Neutrophil (primary cell): ENCODE measurements around the gene SLC36A3.
A peak's percentile ranks its signal among the peaks of the same experiment; 100 is the strongest.

ENCODE experiments used
- H3K27ac ChIP-seq: fragments of 200-600 bp; sonication (generic); 2 replicates; pipeline ENCODE4 v1.5.1; 2016; ENCODE audit warnings: mild to moderate bottlenecking, moderate library complexity
- H3K27me3 ChIP-seq: fragments of 200-600 bp; sonication (generic); 2 replicates; pipeline ENCODE4 v1.6.0; 2016; ENCODE audit warnings: mild to moderate bottlenecking
- H3K36me3 ChIP-seq: fragments of 200-600 bp; sonication (generic); 2 replicates; pipeline ENCODE4 v1.5.1; 2017
- H3K4me1 ChIP-seq, 2 experiments: fragments of 200-600 bp in 1 of 2; sonication (generic) in 1 of 2; 1 replicate in 1 of 2; 2 replicates in 1 of 2; pipeline versions ENCODE4 v1.5.1 to v1.6.1; 2013 to 2016; ENCODE audit warnings: low read depth in 1 of 2, low read length in 1 of 2, mild to moderate bottlenecking in 1 of 2, moderate library complexity in 1 of 2; ENCODE audit not compliant: control insufficient read depth in 1 of 2, insufficient read depth in 1 of 2
- H3K4me3 ChIP-seq, 2 experiments: fragments of 200-600 bp in 1 of 2; sonication (generic) in 1 of 2; 1 replicate in 1 of 2; 2 replicates in 1 of 2; pipeline ENCODE4 v1.5.1; 2013 to 2016; ENCODE audit warnings: low read depth in 1 of 2, low read length in 1 of 2, mild to moderate bottlenecking in 1 of 2, moderate library complexity in 1 of 2
- H3K9me3 ChIP-seq: fragments of 200-600 bp; sonication (generic); 2 replicates; pipeline ENCODE4 v1.5.1; 2016
- TF ChIP-seq, protein P1 (sequence below): fragments of 200-600 bp; sonication (generic); IDR thresholded peaks from 2 replicates; pipeline ENCODE4 v1.5.1; 2016; ENCODE audit warnings: antibody characterized with exemption

SLC36A3 gene

DNA sequence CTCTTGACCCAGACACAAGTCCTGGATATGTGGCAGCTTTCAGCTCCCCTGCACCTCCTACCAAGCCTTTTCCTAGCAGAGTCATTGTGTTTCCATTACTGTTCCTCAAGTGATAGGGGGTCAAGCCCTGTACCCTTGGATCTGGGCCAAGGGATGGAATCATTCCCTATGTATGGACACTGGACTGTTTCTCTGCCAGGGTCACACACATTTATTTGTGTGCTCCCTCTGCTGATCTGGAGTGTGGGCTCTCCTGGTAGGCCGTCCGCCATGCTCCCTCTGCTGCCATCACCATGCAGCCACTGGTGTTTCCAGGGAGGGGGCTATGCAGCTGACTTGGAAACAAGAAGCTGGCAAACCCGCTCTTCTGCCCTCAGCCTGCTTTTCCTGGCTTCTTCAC, 41.0 kb downstream of the SLC36A3 start:
- TF ChIP-seq, protein P1, sequence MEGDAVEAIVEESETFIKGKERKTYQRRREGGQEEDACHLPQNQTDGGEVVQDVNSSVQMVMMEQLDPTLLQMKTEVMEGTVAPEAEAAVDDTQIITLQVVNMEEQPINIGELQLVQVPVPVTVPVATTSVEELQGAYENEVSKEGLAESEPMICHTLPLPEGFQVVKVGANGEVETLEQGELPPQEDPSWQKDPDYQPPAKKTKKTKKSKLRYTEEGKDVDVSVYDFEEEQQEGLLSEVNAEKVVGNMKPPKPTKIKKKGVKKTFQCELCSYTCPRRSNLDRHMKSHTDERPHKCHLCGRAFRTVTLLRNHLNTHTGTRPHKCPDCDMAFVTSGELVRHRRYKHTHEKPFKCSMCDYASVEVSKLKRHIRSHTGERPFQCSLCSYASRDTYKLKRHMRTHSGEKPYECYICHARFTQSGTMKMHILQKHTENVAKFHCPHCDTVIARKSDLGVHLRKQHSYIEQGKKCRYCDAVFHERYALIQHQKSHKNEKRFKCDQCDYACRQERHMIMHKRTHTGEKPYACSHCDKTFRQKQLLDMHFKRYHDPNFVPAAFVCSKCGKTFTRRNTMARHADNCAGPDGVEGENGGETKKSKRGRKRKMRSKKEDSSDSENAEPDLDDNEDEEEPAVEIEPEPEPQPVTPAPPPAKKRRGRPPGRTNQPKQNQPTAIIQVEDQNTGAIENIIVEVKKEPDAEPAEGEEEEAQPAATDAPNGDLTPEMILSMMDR: no peak
- H3K27ac ChIP-seq: no peak overlapping the region
- no peak overlapping the region for H3K4me3 ChIP-seq
- H3K36me3 ChIP-seq: peaks cover 16% of the 10 kb centered on the region
- H3K4me1 ChIP-seq: peaks cover 12 to 13% of the 10 kb centered on the region in 2 experiments
- H3K27me3 ChIP-seq: no peaks in the 10 kb centered on the region
- no peaks in the 10 kb centered on the region for H3K9me3 ChIP-seq

DNA sequence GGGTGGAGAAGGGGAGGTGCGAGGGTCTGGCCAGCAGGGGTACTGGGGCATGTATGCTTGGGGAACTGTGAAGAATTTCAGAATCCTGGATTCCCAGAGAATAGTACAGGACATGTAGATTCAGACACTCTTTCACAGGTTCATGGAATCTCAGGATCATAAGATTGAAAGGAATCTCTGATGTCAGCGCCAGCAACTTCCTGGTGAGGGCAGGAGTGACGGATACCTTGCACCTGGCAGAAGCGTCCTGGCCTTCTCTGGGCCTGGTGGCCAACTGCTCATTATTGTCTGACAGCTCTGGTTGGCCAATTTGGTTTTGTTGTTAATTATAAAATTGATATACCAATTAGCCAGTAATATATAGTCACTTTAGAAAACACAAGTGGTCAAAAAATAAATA, 43.6 kb downstream of the SLC36A3 start:
- peaks cover 15 to 19% of the 10 kb centered on the region in 2 experiments for H3K4me1 ChIP-seq
- no peaks in the 10 kb centered on the region for H3K27me3 ChIP-seq
- TF ChIP-seq, protein P1: no peak

DNA sequence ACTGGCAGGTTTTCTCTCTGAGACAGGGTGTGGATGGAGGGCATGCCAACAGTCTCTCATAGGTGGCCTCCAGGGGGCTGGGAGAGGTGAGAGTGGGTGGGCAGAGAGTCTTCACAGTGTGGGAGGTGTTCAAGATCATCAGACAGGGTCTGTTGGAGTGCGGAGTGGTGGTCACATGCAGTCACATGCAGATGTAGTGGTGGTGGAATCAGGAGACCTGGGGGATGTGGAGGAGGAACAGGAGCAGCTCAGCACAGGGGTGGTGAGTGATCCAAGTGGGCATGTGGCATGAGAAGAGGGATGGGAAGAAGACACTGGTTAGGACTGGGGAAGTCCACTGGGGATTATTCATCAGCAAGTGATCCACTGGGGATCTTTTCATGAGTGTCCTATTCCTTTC, 44.8 kb downstream of the SLC36A3 start:
- H3K27ac ChIP-seq: peak overlapping the region; percentile 49

More for the DNA sequence above, 43.6 kb downstream of the SLC36A3 start:
- Histone ChIP-seq H3K36me3 (peaks cover 6% of the 10 kb centered on the region), H3K9me3 (no peaks in the 10 kb centered on the region), H3K4me3 (no peak overlapping the region), H3K27ac (no peak overlapping the region)

DNA sequence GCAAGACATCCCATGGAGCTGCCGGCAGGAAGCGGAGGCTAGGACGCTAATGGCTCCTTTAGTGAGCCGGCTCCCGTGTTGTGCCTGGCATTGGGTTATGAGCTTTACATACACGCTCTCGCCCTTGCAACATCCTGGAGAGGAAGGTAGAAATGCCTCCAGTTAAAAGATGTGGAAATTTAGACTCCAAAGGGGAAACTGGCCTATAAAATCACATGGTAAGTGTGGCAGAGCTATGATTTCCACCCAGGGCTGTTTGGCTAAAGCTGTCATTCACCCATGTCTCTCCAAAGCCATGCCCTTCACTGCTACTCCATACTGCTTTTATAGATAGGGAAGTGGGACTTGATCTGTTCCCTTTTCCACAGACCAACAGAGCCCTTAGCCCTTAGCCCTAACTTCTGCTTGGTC, 45.4 kb downstream of the SLC36A3 start:
- TF ChIP-seq, protein P1: no peak
- Histone ChIP-seq H3K4me3 (no peak overlapping the region), H3K4me1 (peaks cover 32 to 36% of the 10 kb centered on the region in 2 experiments), H3K9me3 (no peaks in the 10 kb centered on the region), H3K27ac (peak overlapping the region; percentile 49), H3K36me3 (peaks cover 6% of the 10 kb centered on the region), H3K27me3 (no peaks in the 10 kb centered on the region)

More for the DNA sequence above, 44.8 kb downstream of the SLC36A3 start:
- no peaks in the 10 kb centered on the region for H3K27me3 ChIP-seq
- H3K4me3 ChIP-seq: no peak overlapping the region
- TF ChIP-seq, protein P1: no peak
- peaks cover 6% of the 10 kb centered on the region for H3K36me3 ChIP-seq
- peaks cover 26 to 30% of the 10 kb centered on the region in 2 experiments for H3K4me1 ChIP-seq
- H3K9me3 ChIP-seq: no peaks in the 10 kb centered on the region

GRCh38 chr5:151257731-151258181, 45.8 kb downstream of the SLC36A3 start:
- Histone ChIP-seq H3K9me3 (no peaks in the 10 kb centered on the region), H3K4me1 (peaks cover 35 to 38% of the 10 kb centered on the region in 2 experiments), H3K4me3 (no peak overlapping the region), H3K27me3 (no peaks in the 10 kb centered on the region), H3K36me3 (peaks cover 6% of the 10 kb centered on the region), H3K27ac (peak overlapping the region; percentile 49)
- TF ChIP-seq, protein P1: no peak
